Measurements from ENCODE around the gene RUNX1.

Gene RUNX1

DNA sequence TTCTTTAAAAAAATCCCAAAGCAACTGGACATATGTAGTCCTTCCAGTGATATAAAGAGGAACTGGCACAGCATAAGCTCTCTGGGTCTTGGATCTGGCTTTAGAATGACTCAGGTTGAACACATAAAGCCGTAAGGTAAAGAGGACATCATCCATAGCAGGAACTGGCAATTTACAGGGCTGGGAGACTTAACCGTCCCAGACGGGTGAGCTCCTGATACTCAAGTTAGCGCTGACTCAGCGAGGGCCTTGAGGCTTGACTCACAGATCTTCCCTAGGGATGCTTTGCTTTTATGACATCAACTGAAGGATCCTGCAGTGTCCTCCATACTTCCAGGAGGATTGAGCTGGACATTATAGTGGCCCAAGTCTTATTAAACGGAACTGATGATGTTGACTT lies 226.2 kb downstream of the RUNX1 start:
- Histone ChIP-seq H3K27me3 (ENCODE audit: low read depth, low read length) (no peaks in the 10 kb centered on the region), H3K79me2 (ENCODE audit: low read length) (peaks cover 20% of the 10 kb centered on the region)

DNA sequence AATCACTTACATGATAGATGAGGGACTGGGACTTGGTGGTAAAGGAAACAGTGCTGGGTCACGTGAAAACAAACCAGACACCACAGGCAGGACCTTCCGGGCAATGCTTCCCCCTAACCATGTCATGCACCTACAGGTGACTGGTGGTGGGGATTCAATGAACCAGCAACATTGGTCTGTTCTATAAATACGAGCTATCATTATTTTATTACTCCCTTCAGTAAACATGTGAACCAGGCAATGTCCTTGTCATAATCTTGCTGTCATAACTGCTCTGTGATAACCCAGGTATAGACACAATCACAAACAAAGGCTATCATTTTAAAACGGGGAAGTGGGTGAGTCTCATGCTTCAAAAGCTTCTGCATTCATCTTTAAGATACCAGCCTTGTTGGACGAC lies 226.9 kb downstream of the RUNX1 start:
- Histone ChIP-seq H3K79me2 (ENCODE audit: low read length) (peaks cover 19% of the 10 kb centered on the region), H3K4me3 (ENCODE audit: low read length) (no peak overlapping the region), H3K4me1 (ENCODE audit: low read length) (no peaks in the 10 kb centered on the region), H4K20me1 (ENCODE audit: insufficient read depth, low read length) (peaks cover 59% of the 10 kb centered on the region), H3K27me3 (ENCODE audit: low read depth, low read length) (no peaks in the 10 kb centered on the region), H3K9ac (ENCODE audit: low read length) (no peak overlapping the region), H3K27ac (ENCODE audit: low read length) (no peak overlapping the region), H3K36me3 (replicated peaks; ENCODE audit: low read depth, low read length) (peaks cover 83% of the 10 kb centered on the region), H3K9me3 (ENCODE audit: insufficient read depth, low read length) (no peaks in the 10 kb centered on the region), H2AFZ (ENCODE audit: low read depth, low read length) (no peak overlapping the region), H3K4me2 (ENCODE audit: low read length) (no peak overlapping the region)
- TF ChIP-seq, protein P1, sequence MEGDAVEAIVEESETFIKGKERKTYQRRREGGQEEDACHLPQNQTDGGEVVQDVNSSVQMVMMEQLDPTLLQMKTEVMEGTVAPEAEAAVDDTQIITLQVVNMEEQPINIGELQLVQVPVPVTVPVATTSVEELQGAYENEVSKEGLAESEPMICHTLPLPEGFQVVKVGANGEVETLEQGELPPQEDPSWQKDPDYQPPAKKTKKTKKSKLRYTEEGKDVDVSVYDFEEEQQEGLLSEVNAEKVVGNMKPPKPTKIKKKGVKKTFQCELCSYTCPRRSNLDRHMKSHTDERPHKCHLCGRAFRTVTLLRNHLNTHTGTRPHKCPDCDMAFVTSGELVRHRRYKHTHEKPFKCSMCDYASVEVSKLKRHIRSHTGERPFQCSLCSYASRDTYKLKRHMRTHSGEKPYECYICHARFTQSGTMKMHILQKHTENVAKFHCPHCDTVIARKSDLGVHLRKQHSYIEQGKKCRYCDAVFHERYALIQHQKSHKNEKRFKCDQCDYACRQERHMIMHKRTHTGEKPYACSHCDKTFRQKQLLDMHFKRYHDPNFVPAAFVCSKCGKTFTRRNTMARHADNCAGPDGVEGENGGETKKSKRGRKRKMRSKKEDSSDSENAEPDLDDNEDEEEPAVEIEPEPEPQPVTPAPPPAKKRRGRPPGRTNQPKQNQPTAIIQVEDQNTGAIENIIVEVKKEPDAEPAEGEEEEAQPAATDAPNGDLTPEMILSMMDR (IDR thresholded peaks at IDR 0.05; ENCODE audit: low read depth, low read length), result no peak
- no peak for TF ChIP-seq EZH2phosphoT487 (IDR thresholded peaks at IDR 0.05; ENCODE audit: low read depth)

More for the DNA sequence above, 226.2 kb downstream of the RUNX1 start:
- H3K36me3 ChIP-seq (replicated peaks; ENCODE audit: low read depth, low read length), result peaks cover 83% of the 10 kb centered on the region
- H3K4me1 ChIP-seq (ENCODE audit: low read length), result no peaks in the 10 kb centered on the region
- no peak overlapping the region for H3K4me2 ChIP-seq (ENCODE audit: low read length)
- no peak overlapping the region for H3K27ac ChIP-seq (ENCODE audit: low read length)
- TF ChIP-seq, protein P1 (IDR thresholded peaks at IDR 0.05; ENCODE audit: low read depth, low read length), result no peak
- H3K9me3 ChIP-seq (ENCODE audit: insufficient read depth, low read length), result no peaks in the 10 kb centered on the region
- H4K20me1 ChIP-seq (ENCODE audit: insufficient read depth, low read length), result peaks cover 63% of the 10 kb centered on the region
- no peak overlapping the region for H2AFZ ChIP-seq (ENCODE audit: low read depth, low read length)
- H3K4me3 ChIP-seq (ENCODE audit: low read length), result no peak overlapping the region
- no peak overlapping the region for H3K9ac ChIP-seq (ENCODE audit: low read length)

DNA sequence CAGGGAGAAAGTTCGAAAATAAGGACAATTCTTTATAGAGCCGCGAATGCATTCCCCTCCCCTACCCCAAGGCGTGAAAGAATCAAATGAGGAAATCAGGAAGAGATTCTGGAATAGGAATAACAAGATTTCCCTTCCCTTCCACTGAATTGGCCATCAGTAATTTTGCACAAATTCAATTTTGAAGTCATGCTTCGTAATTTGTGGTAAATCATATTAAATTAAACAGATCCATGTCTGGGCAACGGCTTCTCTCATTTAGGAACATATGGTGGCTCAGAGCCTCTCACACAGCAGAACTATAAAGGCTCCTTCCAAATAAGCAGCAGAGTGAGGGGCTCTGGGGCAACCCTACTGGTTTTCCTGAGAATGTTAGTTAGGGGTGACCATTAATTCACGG lies 227.4 kb downstream of the RUNX1 start:
- Histone ChIP-seq H3K9me3 (ENCODE audit: insufficient read depth, low read length) (no peaks in the 10 kb centered on the region), H3K27ac (ENCODE audit: low read length) (no peak overlapping the region), H4K20me1 (ENCODE audit: insufficient read depth, low read length) (peaks cover 61% of the 10 kb centered on the region), H3K36me3 (replicated peaks; ENCODE audit: low read depth, low read length) (peaks cover 82% of the 10 kb centered on the region), H3K4me3 (ENCODE audit: low read length) (no peak overlapping the region), H3K79me2 (ENCODE audit: low read length) (peaks cover 20% of the 10 kb centered on the region), H3K4me1 (ENCODE audit: low read length) (no peaks in the 10 kb centered on the region), H3K9ac (ENCODE audit: low read length) (no peak overlapping the region), H3K27me3 (ENCODE audit: low read depth, low read length) (no peaks in the 10 kb centered on the region), H3K4me2 (ENCODE audit: low read length) (no peak overlapping the region), H2AFZ (ENCODE audit: low read depth, low read length) (no peak overlapping the region)
- TF ChIP-seq EZH2phosphoT487 (IDR thresholded peaks at IDR 0.05; ENCODE audit: low read depth), result no peak
- TF ChIP-seq, protein P1 (IDR thresholded peaks at IDR 0.05; ENCODE audit: low read depth, low read length), result no peak

DNA sequence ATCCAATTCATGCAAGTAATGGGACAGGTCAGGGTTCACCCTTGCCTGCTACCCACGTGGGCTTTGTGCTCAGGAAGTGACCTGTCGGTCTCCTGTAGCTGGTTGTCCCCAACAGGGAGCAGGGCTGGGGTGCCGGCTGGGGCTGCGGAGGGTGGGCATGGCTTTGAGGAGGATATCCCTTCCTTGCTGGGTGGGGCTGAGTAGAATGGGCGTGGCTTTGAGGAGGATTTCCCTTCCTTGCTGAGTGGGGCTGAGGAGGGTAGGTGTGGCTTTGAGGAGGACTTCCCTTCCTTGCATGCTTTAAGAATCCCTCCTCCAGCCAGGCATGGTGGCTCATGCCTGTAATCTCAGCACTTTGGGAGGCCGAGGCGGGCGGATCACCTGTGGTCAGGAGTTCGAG lies 229.1 kb downstream of the RUNX1 start:
- Histone ChIP-seq H3K9me3 (ENCODE audit: insufficient read depth, low read length) (no peaks in the 10 kb centered on the region), H3K27me3 (ENCODE audit: low read depth, low read length) (no peaks in the 10 kb centered on the region), H3K79me2 (ENCODE audit: low read length) (peaks cover 31% of the 10 kb centered on the region), H3K36me3 (replicated peaks; ENCODE audit: low read depth, low read length) (peaks cover 86% of the 10 kb centered on the region), H2AFZ (ENCODE audit: low read depth, low read length) (no peak overlapping the region), H3K4me1 (ENCODE audit: low read length) (no peaks in the 10 kb centered on the region), H3K4me3 (ENCODE audit: low read length) (no peak overlapping the region), H3K9ac (ENCODE audit: low read length) (no peak overlapping the region), H3K4me2 (ENCODE audit: low read length) (no peak overlapping the region), H4K20me1 (ENCODE audit: insufficient read depth, low read length) (peaks cover 64% of the 10 kb centered on the region), H3K27ac (ENCODE audit: low read length) (no peak overlapping the region)
- TF ChIP-seq, protein P1 (IDR thresholded peaks at IDR 0.05; ENCODE audit: low read depth, low read length), result no peak
- TF ChIP-seq EZH2phosphoT487 (IDR thresholded peaks at IDR 0.05; ENCODE audit: low read depth), result no peak
